Stomach (tissue), 9 donors: Measurements from ENCODE around the gene ATP13A1. TPM values are rescaled to one million over a fixed set of nuclear protein-coding genes. Genes with fewer than 3 reads are reported as not detected.

Experiments
- DNase-seq, 2 donors: peaks; one replicate each; pipeline versions ENCODE4 v3.0.0 to v3.0.0-alpha.2; 2013 to 2019
- H3K27ac ChIP-seq, 5 donors: fragments of 200-600 bp in 4 of 5; sonication (generic) in 4 of 5; one replicate each; pipeline ENCODE4 v1.5.1; 2013 to 2019; ENCODE audit warnings: mild to moderate bottlenecking in 1 of 5, moderate library complexity in 1 of 5
- H3K27me3 ChIP-seq, 3 donors: fragments of 200-600 bp; sonication (generic); one replicate each; pipeline ENCODE4 v1.5.1; 2017 to 2019; ENCODE audit warnings: mixed run types in 1 of 3
- H3K36me3 ChIP-seq, 4 donors: fragments of 200-600 bp; sonication (generic); 1 replicate in 3 of 4; 2 replicates in 1 of 4; pipeline ENCODE4 v1.5.1; 2016 to 2019
- H3K4me1 ChIP-seq, 4 donors: fragments of 200-600 bp; sonication (generic); one replicate each; pipeline ENCODE4 v1.5.1; 2016 to 2019
- H3K4me3 ChIP-seq, 4 donors: fragments of 200-600 bp; sonication (generic) in 3 of 4; one replicate each; pipeline ENCODE4 v1.5.1; 2016 to 2019; ENCODE audit warnings: mild to moderate bottlenecking in 1 of 4
- H3K9me3 ChIP-seq, 4 donors: fragments of 200-600 bp; sonication (generic); one replicate each; pipeline ENCODE4 v1.5.1; 2016 to 2019
- EP300 ChIP-seq: sonication (generic); formaldehyde crosslinking; IDR thresholded peaks from one replicate; pipeline ENCODE4 v1.6.1; 2017; ENCODE audit warnings: antibody characterized with exemption
- POLR2A ChIP-seq, 4 donors: fragments of 450-650 bp; IDR thresholded peaks; one replicate each; pipeline ENCODE4 v1.6.1; 2016; ENCODE audit warnings: antibody characterized with exemption in 4 of 4, control low read depth in 2 of 4, mild to moderate bottlenecking in 1 of 4, moderate library complexity in 1 of 4
- POLR2AphosphoS5 ChIP-seq, 3 donors: sonication (generic); formaldehyde crosslinking; IDR thresholded peaks; one replicate each; pipeline ENCODE4 v1.6.1; 2016; ENCODE audit warnings: antibody characterized with exemption in 3 of 3
- WGBS, 5 donors: extraction: QIAGEN DNeasy Blood & Tissue Kit in 3 of 5; methylation state at CpG; one replicate each; pipeline versions ENCODE4 v1.1.5 to v1.1.7; 2013 to 2018; 5-methylcytosine and 5-hydroxymethylcytosine counted together
- intact Hi-C: fragments of 100-400 bp; cut with DNase I; formaldehyde crosslinking; loops from one replicate; pipeline ENCODE4 v1.15.1; 2023; ENCODE audit warnings: low total_unique reads
- polyA plus RNA-seq, 3 donors: library from polyadenylated mRNA; stranded (reverse); fragments of 200-250 nt; gene quantifications; one replicate each; pipeline ENCODE4 v1.2.3, GENCODE V29; 2013
- total RNA-seq, 5 donors: library from RNA; depleted of rRNA; stranded (reverse); fragments of >200 nt; gene quantifications; one replicate each; pipeline versions ENCODE4 v1.1.0 to v1.2.3, GENCODE V29; 2014 to 2016
- TF ChIP-seq, protein P1 (sequence below), 7 experiments: fragments of 450-650 bp in 4 of 7; fragments of 200-600 bp in 3 of 7; sonication (generic) in 3 of 7; IDR thresholded peaks; one replicate each; pipeline ENCODE4 v1.5.1; 2016 to 2019; ENCODE audit warnings: antibody characterized with exemption in 7 of 7, control low read depth in 2 of 7, mild to moderate bottlenecking in 1 of 7
- donor health status: healthy with polysubstance abuse.
- donor health status: Bipolar disorder and iron deficiency.
- donor health status: healthy.

ATP13A1 gene
- total and polyA plus RNA-seq, 8 donors = 17.3 to 451 (median 56.5) TPM

DNA sequence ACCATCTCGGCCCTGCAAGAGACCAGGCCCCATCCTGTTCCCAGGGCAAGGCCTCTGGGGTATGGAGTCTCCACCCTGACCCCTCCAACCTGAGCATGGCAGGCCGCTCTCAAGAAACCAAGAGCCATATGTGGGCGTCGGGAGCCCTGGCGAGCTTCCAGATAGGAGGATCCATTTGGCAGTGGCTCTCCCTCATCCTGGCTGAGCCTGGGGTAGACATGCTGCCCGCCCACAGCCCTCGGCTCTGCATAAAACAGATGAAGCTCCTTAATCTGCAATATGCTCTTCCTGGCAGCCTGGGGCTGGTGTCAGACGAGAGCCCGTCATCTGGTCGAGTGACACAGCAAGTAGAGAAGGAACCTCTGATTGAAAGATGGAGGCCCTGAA lies 6.1 kb downstream of the ATP13A1 start:
- Histone ChIP-seq H3K36me3 (peaks cover 69 to 79% (median 77%) of the 10 kb centered on the region in 4 donors), H3K27ac (no peak overlapping the region), H3K27me3 (no peaks in the 10 kb centered on the region), H3K4me1 (peaks cover 5 to 24% (median 17%) of the 10 kb centered on the region in 4 donors), H3K9me3 (no peaks in the 10 kb centered on the region), H3K4me3 (no peak overlapping the region)
- TF ChIP-seq EP300 = no peak
- no peak for TF ChIP-seq POLR2A (IDR thresholded peaks at IDR 0.05)
- TF ChIP-seq POLR2AphosphoS5 (IDR thresholded peaks at IDR 0.05) = no peak
- TF ChIP-seq, protein P1, sequence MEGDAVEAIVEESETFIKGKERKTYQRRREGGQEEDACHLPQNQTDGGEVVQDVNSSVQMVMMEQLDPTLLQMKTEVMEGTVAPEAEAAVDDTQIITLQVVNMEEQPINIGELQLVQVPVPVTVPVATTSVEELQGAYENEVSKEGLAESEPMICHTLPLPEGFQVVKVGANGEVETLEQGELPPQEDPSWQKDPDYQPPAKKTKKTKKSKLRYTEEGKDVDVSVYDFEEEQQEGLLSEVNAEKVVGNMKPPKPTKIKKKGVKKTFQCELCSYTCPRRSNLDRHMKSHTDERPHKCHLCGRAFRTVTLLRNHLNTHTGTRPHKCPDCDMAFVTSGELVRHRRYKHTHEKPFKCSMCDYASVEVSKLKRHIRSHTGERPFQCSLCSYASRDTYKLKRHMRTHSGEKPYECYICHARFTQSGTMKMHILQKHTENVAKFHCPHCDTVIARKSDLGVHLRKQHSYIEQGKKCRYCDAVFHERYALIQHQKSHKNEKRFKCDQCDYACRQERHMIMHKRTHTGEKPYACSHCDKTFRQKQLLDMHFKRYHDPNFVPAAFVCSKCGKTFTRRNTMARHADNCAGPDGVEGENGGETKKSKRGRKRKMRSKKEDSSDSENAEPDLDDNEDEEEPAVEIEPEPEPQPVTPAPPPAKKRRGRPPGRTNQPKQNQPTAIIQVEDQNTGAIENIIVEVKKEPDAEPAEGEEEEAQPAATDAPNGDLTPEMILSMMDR (IDR thresholded peaks at IDR 0.05) = no peak
- DNase-seq = peak in 1 of 2 donors; percentile 12
- intact Hi-C loops = no loop called here
- WGBS, 5 donors = 74 to 86% (median 76%) methylated on average over 10 of the region's 10 CpGs

DNA sequence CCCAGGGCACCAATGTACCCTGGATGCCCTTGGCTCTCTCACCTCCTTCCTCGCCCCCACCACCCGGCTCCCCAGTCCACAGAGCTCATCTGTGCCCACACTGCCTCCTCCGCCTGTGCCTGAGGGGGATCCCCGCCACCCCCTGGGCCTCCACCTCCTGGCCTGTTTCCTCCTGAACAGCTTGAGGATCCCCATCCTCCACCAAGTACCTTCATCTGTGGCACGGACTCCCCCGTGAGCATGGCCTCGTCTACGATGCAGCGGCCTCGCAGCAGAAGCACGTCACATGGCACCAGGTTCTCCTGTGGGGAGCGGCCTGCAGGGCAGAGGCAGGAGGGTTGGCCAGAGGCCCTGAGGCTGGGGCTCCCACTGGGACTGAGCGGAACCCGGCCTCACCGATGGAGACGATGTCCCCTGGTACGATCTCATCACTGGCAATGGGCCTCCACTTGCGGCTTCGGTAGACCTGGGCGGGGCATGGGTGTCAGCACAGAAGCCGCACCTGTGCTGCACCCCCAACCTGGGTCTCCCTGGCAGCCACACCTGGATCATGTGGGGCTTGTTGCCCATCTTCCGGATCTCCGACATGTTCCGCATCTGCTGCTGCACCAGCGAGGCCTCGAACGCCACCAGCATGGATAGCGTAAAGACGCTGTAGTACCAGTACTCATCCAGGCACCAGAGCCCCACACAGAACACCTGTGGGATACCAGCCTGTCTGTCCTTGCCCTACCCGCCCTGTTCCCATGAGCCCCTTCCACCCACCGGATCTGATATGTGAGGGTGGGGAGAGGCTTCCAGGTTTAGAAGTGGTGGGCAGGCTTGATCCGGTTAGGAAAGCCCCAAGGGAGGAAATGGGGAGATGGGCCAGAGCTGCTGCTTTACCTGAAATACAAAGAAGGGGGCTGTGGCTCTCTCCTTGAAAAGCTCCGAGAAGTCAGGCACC lies 6.8 kb downstream of the ATP13A1 start:
- peak in 1 of 2 donors; percentile 7 for DNase-seq

DNA sequence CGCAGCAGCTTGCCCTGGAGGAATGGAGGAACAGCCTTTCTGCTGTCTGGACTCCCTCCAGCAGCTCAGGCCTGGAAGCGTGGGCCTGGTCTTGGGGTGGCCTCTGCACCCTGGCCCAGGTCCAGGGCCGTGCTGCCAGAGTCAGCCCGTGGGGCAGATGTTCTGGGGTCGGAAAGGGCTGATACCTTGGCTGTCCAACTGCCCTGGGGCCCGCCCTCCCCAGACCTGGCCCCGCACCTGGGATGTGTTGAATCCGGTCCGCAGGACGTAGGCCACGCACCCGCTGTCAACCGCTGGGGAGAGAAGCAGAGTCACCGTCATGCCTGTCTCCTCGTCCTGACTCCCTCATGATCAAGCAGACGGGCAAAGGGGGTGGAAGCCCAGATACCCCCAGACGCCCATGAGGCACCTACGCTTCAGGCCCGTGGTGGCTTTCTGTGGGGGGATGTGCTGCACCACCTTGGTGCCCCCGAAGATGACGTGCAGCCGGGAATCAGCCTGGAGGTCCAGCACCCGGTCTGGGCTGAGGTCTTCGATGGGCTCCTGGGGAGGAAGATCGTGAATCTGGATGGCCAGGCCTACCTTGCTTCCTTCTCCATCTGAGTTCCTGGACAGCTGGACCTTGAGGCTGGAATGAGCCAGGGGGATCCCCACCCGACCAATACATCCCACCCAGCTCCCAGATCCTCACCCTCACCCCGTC lies 7.7 kb downstream of the ATP13A1 start:
- no peak for TF ChIP-seq POLR2A (IDR thresholded peaks at IDR 0.05)
- TF ChIP-seq, protein P1 (IDR thresholded peaks at IDR 0.05) = no peak
- no peak for TF ChIP-seq POLR2AphosphoS5 (IDR thresholded peaks at IDR 0.05)
- no peak for TF ChIP-seq EP300
- WGBS, 5 donors = 82 to 94% (median 91%) methylated on average over 15 to 27 of the region's 27 CpGs
- Histone ChIP-seq H3K4me3 (no peak overlapping the region), H3K4me1 (peaks cover 0 to 8% (median 1%) of the 10 kb centered on the region in 4 donors), H3K27ac (no peak overlapping the region), H3K9me3 (no peaks in the 10 kb centered on the region), H3K36me3 (peaks cover 84 to 95% (median 93%) of the 10 kb centered on the region in 4 donors), H3K27me3 (no peaks in the 10 kb centered on the region)
- intact Hi-C loops = no loop called here
- DNase-seq = peak in 1 of 2 donors; percentile 6

More for the DNA sequence above, 6.8 kb downstream of the ATP13A1 start:
- Histone ChIP-seq H3K36me3 (peaks cover 75 to 86% (median 84%) of the 10 kb centered on the region in 4 donors), H3K4me3 (no peak overlapping the region), H3K9me3 (no peaks in the 10 kb centered on the region), H3K27ac (no peak overlapping the region), H3K27me3 (no peaks in the 10 kb centered on the region), H3K4me1 (peaks cover 0 to 17% (median 10%) of the 10 kb centered on the region in 4 donors)
- intact Hi-C loops = no loop called here
- WGBS, 5 donors = 93 to 98% (median 96%) methylated on average over 30 to 33 of the region's 33 CpGs
- no peak for TF ChIP-seq POLR2A (IDR thresholded peaks at IDR 0.05)

DNA sequence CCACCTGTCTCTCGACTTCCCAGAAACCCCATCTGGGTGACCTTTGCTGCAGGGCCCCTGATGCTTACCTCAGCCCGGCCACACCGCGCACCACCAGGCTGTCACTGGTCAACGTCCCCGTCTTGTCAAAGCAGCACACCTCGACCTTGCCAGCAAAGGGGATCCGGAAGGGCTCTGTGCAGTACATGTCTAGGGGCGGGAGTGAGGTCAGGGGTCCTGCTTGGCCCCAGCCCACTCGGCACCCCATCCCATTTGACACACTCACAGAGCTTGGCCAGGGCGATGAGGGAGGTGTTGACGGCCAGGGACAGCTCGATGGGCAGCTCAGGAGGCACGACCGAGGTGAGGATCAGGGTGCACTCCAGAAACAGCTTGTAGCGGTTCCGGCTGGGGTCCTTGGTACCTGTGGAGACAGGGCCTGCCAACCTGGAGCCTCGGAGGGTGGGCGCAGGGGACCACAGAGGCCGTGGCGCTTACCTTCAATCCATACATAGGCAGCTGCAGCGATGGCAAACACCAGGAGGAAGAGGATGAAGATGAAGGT lies 8.4 kb downstream of the ATP13A1 start:
- TF ChIP-seq, protein P1 (IDR thresholded peaks at IDR 0.05) = no peak
- TF ChIP-seq EP300 (no peak), POLR2A (IDR thresholded peaks at IDR 0.05) (no peak), POLR2AphosphoS5 (IDR thresholded peaks at IDR 0.05) (no peak)
- Histone ChIP-seq H3K9me3 (no peaks in the 10 kb centered on the region), H3K27ac (no peak overlapping the region), H3K27me3 (no peaks in the 10 kb centered on the region), H3K4me1 (peaks cover 0 to 2% (median 0%) of the 10 kb centered on the region in 4 donors), H3K4me3 (no peak overlapping the region), H3K36me3 (peaks cover 90 to 100% (median 100%) of the 10 kb centered on the region in 4 donors)
- WGBS, 5 donors = 93 to 97% (median 94%) methylated on average over 19 to 22 of the region's 22 CpGs
- intact Hi-C loops = no loop called here
- DNase-seq = peak in 1 of 2 donors; percentile 2
